HEK293 (cell line): ENCODE measurements around the gene MED13L.

Experiments used
- CTCF ChIA-PET: fragments of 350-600 bp; formaldehyde crosslinking; extraction: SDS; loops from one replicate; lab custom pipeline; 2021; ENCODE audit warnings: antibody characterized with exemption; lab: Yijun Ruan, JAX
- POLR2A ChIA-PET: fragments of 300-600 bp; formaldehyde crosslinking; extraction: SDS; loops from one replicate; lab custom pipeline; 2020; ENCODE audit warnings: antibody characterized with exemption, inconsistent platforms; lab: Yijun Ruan, JAX
- H3K27ac ChIP-seq: fragments of 200-500 bp; sonication (Bioruptor generic); 2 replicates; pipeline ENCODE4 v1.5.1; 2014; ENCODE audit warnings: low read depth, low read length, control low read depth, inconsistent platforms; ENCODE audit errors: extremely low read depth
- H3K36me3 ChIP-seq, 2 experiments: fragments of 200-500 bp in 1 of 2; sonication (Bioruptor generic) in 1 of 2; 1 replicate in 1 of 2; 2 replicates in 1 of 2; pipeline ENCODE4 v1.5.1; 2014 to 2017; ENCODE audit warnings: inconsistent platforms in 2 of 2, low read length in 2 of 2; ENCODE audit not compliant: control insufficient read depth in 2 of 2, insufficient read depth in 1 of 2
- H3K4me1 ChIP-seq: fragments of 200-500 bp; sonication (Bioruptor generic); 2 replicates; pipeline ENCODE4 v1.5.1; 2014; ENCODE audit warnings: mild to moderate bottlenecking, low read length, inconsistent platforms; ENCODE audit not compliant: control insufficient read depth, insufficient read depth
- H3K4me3 ChIP-seq: 2 replicates; pipeline ENCODE4 v1.5.1; 2011; ENCODE audit warnings: low read depth, mild to moderate bottlenecking, control low read depth, low read length, moderate library complexity
- H3K9me3 ChIP-seq: fragments of 200-500 bp; sonication (Bioruptor generic); 2 replicates; pipeline ENCODE4 v1.5.1; 2014; ENCODE audit warnings: low read depth, low read length, inconsistent platforms; ENCODE audit not compliant: control insufficient read depth, insufficient read depth
- EGR2 ChIP-seq: fragments of 450-650 bp; formaldehyde crosslinking; IDR thresholded peaks from 2 replicates; pipeline ENCODE4 v1.5.1; 2016; ENCODE audit warnings: low read depth, missing biosample characterization, missing genetic modification characterization
- ELK4 ChIP-seq: IDR thresholded peaks from 2 replicates; pipeline ENCODE4 v1.6.1; 2011; ENCODE audit warnings: mild to moderate bottlenecking, low read depth, low read length, borderline replicate concordance
- FEZF1 ChIP-seq: fragments of 450-650 bp; formaldehyde crosslinking; IDR thresholded peaks from 2 replicates; pipeline ENCODE4 v1.5.1; 2016; ENCODE audit warnings: missing biosample characterization, missing genetic modification characterization
- HIC1 ChIP-seq: fragments of 450-650 bp; formaldehyde crosslinking; IDR thresholded peaks from 2 replicates; pipeline ENCODE4 v1.5.1; 2016; ENCODE audit warnings: missing biosample characterization, missing genetic modification characterization
- KLF10 ChIP-seq: fragments of 450-650 bp; IDR thresholded peaks from 2 replicates; pipeline ENCODE4 v1.5.1; 2018; ENCODE audit warnings: missing biosample characterization, mild to moderate bottlenecking, missing genetic modification characterization
- SALL2 ChIP-seq: fragments of 450-650 bp; formaldehyde crosslinking; IDR thresholded peaks from 2 replicates; pipeline ENCODE4 v1.5.0; 2017; ENCODE audit warnings: missing biosample characterization, mild to moderate bottlenecking, missing genetic modification characterization, borderline replicate concordance
- ZBTB10 ChIP-seq: fragments of 450-650 bp; formaldehyde crosslinking; IDR thresholded peaks from 2 replicates; pipeline ENCODE4 v1.5.1; 2016; ENCODE audit warnings: missing biosample characterization, missing genetic modification characterization
- ZBTB6 ChIP-seq: fragments of 450-650 bp; formaldehyde crosslinking; IDR thresholded peaks from 2 replicates; pipeline ENCODE4 v1.5.1; 2017; ENCODE audit warnings: missing biosample characterization, missing genetic modification characterization
- ZNF280C ChIP-seq: fragments of 450-650 bp; formaldehyde crosslinking; IDR thresholded peaks from 2 replicates; pipeline ENCODE4 v1.5.1; 2016; ENCODE audit warnings: missing biosample characterization, missing genetic modification characterization
- ZNF350 ChIP-seq: fragments of 450-650 bp; formaldehyde crosslinking; IDR thresholded peaks from 2 replicates; pipeline ENCODE4 v1.5.0; 2017; ENCODE audit warnings: missing biosample characterization, mild to moderate bottlenecking, missing genetic modification characterization
- ZNF37A ChIP-seq: fragments of 450-650 bp; IDR thresholded peaks from 2 replicates; pipeline ENCODE4 v1.5.1; 2018; ENCODE audit warnings: missing biosample characterization, missing genetic modification characterization
- ZNF398 ChIP-seq: fragments of 450-650 bp; formaldehyde crosslinking; IDR thresholded peaks from 2 replicates; pipeline ENCODE4 v1.5.1; 2017; ENCODE audit warnings: missing biosample characterization, missing genetic modification characterization
- ZNF514 ChIP-seq: fragments of 450-650 bp; formaldehyde crosslinking; IDR thresholded peaks from 2 replicates; pipeline ENCODE4 v1.5.1; 2016; ENCODE audit warnings: missing biosample characterization, missing genetic modification characterization
- ZNF549 ChIP-seq: fragments of 450-650 bp; IDR thresholded peaks from 2 replicates; pipeline ENCODE4 v1.5.1; 2018; ENCODE audit warnings: missing biosample characterization, missing genetic modification characterization, mild to moderate bottlenecking, inconsistent platforms, moderate library complexity
- ZNF639 ChIP-seq: fragments of 450-650 bp; formaldehyde crosslinking; IDR thresholded peaks from 2 replicates; pipeline ENCODE4 v1.5.1; 2016; ENCODE audit warnings: missing biosample characterization, missing genetic modification characterization
- ZNF664 ChIP-seq: fragments of 450-650 bp; formaldehyde crosslinking; IDR thresholded peaks from 2 replicates; pipeline ENCODE4 v1.5.1; 2016; ENCODE audit warnings: missing biosample characterization, missing genetic modification characterization
- ZNF677 ChIP-seq: fragments of 450-650 bp; IDR thresholded peaks from 2 replicates; pipeline ENCODE4 v1.5.0; 2018; ENCODE audit warnings: missing biosample characterization, mild to moderate bottlenecking, missing genetic modification characterization, moderate library complexity
- ZSCAN18 ChIP-seq: fragments of 450-650 bp; formaldehyde crosslinking; IDR thresholded peaks from 2 replicates; pipeline ENCODE4 v1.5.1; 2016; ENCODE audit warnings: missing biosample characterization, missing genetic modification characterization
- ZSCAN30 ChIP-seq: fragments of 450-650 bp; IDR thresholded peaks from 2 replicates; pipeline ENCODE4 v1.5.1; 2018; ENCODE audit warnings: missing biosample characterization, mild to moderate bottlenecking, missing genetic modification characterization, moderate library complexity

MED13L gene

GRCh38 chr12:116055895-116056607 lies 221.4 kb downstream of the MED13L start:
- CTCF ChIA-PET, result interaction anchor here (0.6 to 0.7 kb wide), 2 partner anchors 18 to 852 kb away, joined by 3 read pairs; no protein-coding TSS in a partner anchor
- Histone ChIP-seq H3K4me3 (no peak overlapping the region), H3K9me3 (no peaks in the 10 kb centered on the region), H3K27ac (no peak overlapping the region), H3K4me1 (peaks cover 21% of the 10 kb centered on the region), H3K36me3 (no peaks in the 10 kb centered on the region)
- TF ChIP-seq ZSCAN18, result no peak
- TF ChIP-seq ZBTB6 (tag by site-specific recombination), result no peak
- TF ChIP-seq EGR2, result no peak
- no peak for TF ChIP-seq ZNF280C (tag by site-specific recombination)
- TF ChIP-seq ZNF664 (tag by site-specific recombination), result no peak
- TF ChIP-seq HIC1 (tag by site-specific recombination), result no peak
- TF ChIP-seq FEZF1, result no peak
- no peak for TF ChIP-seq ZSCAN30
- no peak for TF ChIP-seq ZNF677 (tag by site-specific recombination)
- POLR2A ChIA-PET, result no interaction called here

- ChIA-PET CTCF (interaction anchor here (0.6 kb wide), 1 partner anchor 196 kb away, joined by 4 read pairs; no protein-coding TSS in a partner anchor), POLR2A (no interaction called here)
- H3K4me3 ChIP-seq, result no peak overlapping the region
- no peak overlapping the region for H3K27ac ChIP-seq
- no peaks in the 10 kb centered on the region for H3K9me3 ChIP-seq
- H3K36me3 ChIP-seq, result no peaks in the 10 kb centered on the region
- peaks cover 24% of the 10 kb centered on the region for H3K4me1 ChIP-seq
- TF ChIP-seq ZSCAN30 (no peak), ZBTB10 (tag by site-specific recombination) (no peak), ZNF398 (no peak), ELK4 (no peak), SALL2 (tag by site-specific recombination) (no peak), ZNF350 (tag by site-specific recombination) (no peak), ZNF549 (tag by site-specific recombination) (no peak), ZNF639 (tag by site-specific recombination) (no peak), ZNF37A (tag by site-specific recombination) (no peak), KLF10 (tag by site-specific recombination) (no peak), ZNF514 (no peak)
Measured at GRCh38 chr12:116054280-116054679, 223.2 kb downstream of the MED13L start.
